Uterus (tissue), 4 donors: Measurements from ENCODE around the gene CRTC3. TPM values are rescaled to one million over a fixed set of nuclear protein-coding genes. Genes with fewer than 3 reads are reported as not detected.

ENCODE experiments used
- DNase-seq, 2 donors: peaks; one replicate each; pipeline ENCODE4 v3.0.0-alpha.2; 2019 to 2020
- H3K27ac ChIP-seq, 2 donors: fragments of 200-600 bp; sonication (generic); 1 replicate in 1 of 2; 2 replicates in 1 of 2; pipeline ENCODE4 v1.5.1; 2016 to 2018
- H3K27me3 ChIP-seq, 2 donors: fragments of 200-600 bp; sonication (generic); one replicate each; pipeline ENCODE4 v1.5.1; 2018 to 2019; ENCODE audit warnings: control low read depth in 1 of 2
- H3K36me3 ChIP-seq, 2 donors: fragments of 200-600 bp; sonication (generic); one replicate each; pipeline ENCODE4 v1.5.1; 2019; ENCODE audit warnings: control low read depth in 1 of 2
- H3K4me1 ChIP-seq, 2 donors: fragments of 200-600 bp; sonication (generic); one replicate each; pipeline ENCODE4 v1.5.1; 2018 to 2019; ENCODE audit warnings: control low read depth in 1 of 2
- H3K4me3 ChIP-seq, 2 donors: fragments of 200-600 bp; sonication (generic); 1 replicate in 1 of 2; 2 replicates in 1 of 2; pipeline ENCODE4 v1.5.1; 2018 to 2019; ENCODE audit warnings: mild to moderate bottlenecking in 1 of 2
- H3K9me3 ChIP-seq, 2 donors: fragments of 200-600 bp; sonication (generic); one replicate each; pipeline ENCODE4 v1.5.1; 2019; ENCODE audit warnings: control low read depth in 1 of 2
- CTCF ChIP-seq, 4 experiments: fragments of 200-600 bp in 2 of 4; fragments of 450-650 bp in 2 of 4; sonication (generic) in 2 of 4; IDR thresholded peaks; one replicate each; pipeline ENCODE4 v1.5.1; 2016 to 2019; ENCODE audit warnings: antibody characterized with exemption in 4 of 4, mild to moderate bottlenecking in 2 of 4, moderate library complexity in 1 of 4
- POLR2A ChIP-seq, 2 donors: fragments of 450-650 bp; IDR thresholded peaks; one replicate each; pipeline ENCODE4 v1.6.1; 2016; ENCODE audit warnings: antibody characterized with exemption in 2 of 2, mild to moderate bottlenecking in 1 of 2, moderate library complexity in 1 of 2
- intact Hi-C: fragments of 100-400 bp; cut with DNase I; formaldehyde crosslinking; loops from one replicate; pipeline ENCODE4 v1.15.1; 2023; ENCODE audit warnings: low total_unique reads
- total RNA-seq, 4 donors: library from RNA; depleted of rRNA in 3 of 4; stranded (reverse); fragments of >200 nt in 3 of 4; gene quantifications; one replicate each; pipeline versions ENCODE4 v1.1.0 to v1.2.4, GENCODE V29; 2014 to 2023
- donor health status: DM: yes; HTN: yes; CAD: no.

CRTC3 gene
- total RNA-seq, 4 donors from 2014 or later, result 18.4 to 89.4 (median 40.9) TPM

- H3K36me3 ChIP-seq, result no peaks in the 10 kb centered on the region
- TF ChIP-seq POLR2A (IDR thresholded peaks at IDR 0.05) (no peak), CTCF (IDR thresholded peaks at IDR 0.05) (no peak)
- peaks cover 0 to 7% of the 10 kb centered on the region in 2 donors for H3K4me1 ChIP-seq
- H3K4me3 ChIP-seq, result no peak overlapping the region
- peak overlapping the region; percentile 36 to 68 for H3K27ac ChIP-seq
- intact Hi-C loops, result no loop called here
- peak; percentile 38 to 47 for DNase-seq
- H3K9me3 ChIP-seq, result no peaks in the 10 kb centered on the region
- no peaks in the 10 kb centered on the region for H3K27me3 ChIP-seq
These were observed 150.2 kb downstream of the CRTC3 start for GRCh38 chr15:90679959-90680358.

GRCh38 chr15:90680371-90680935, 150.7 kb downstream of the CRTC3 start:
- no peaks in the 10 kb centered on the region for H3K36me3 ChIP-seq
- H3K27ac ChIP-seq, result peak overlapping the region; percentile 70 to 77
- peak; percentile 54 to 58 for DNase-seq
- intact Hi-C loops, result no loop called here
- TF ChIP-seq POLR2A (IDR thresholded peaks at IDR 0.05) (no peak), CTCF (IDR thresholded peaks at IDR 0.05) (no peak)
- H3K9me3 ChIP-seq, result no peaks in the 10 kb centered on the region
- no peak overlapping the region for H3K4me3 ChIP-seq
- no peaks in the 10 kb centered on the region for H3K27me3 ChIP-seq
- peaks cover 0 to 7% of the 10 kb centered on the region in 2 donors for H3K4me1 ChIP-seq

- TF ChIP-seq POLR2A (IDR thresholded peaks at IDR 0.05) (no peak), CTCF (IDR thresholded peaks at IDR 0.05) (no peak)
- no peaks in the 10 kb centered on the region for H3K27me3 ChIP-seq
- H3K4me3 ChIP-seq, result no peak overlapping the region
- intact Hi-C loops, result no loop called here
- peak overlapping the region; percentile 70 to 77 for H3K27ac ChIP-seq
- H3K9me3 ChIP-seq, result no peaks in the 10 kb centered on the region
- H3K4me1 ChIP-seq, result peaks cover 0 to 7% of the 10 kb centered on the region in 2 donors
- no peaks in the 10 kb centered on the region for H3K36me3 ChIP-seq
- DNase-seq, result no peak
These were observed 151.3 kb downstream of the CRTC3 start for GRCh38 chr15:90681056-90681455.

- peak in 1 of 2 donors; percentile 31 for DNase-seq
- H3K36me3 ChIP-seq, result no peaks in the 10 kb centered on the region
- no peaks in the 10 kb centered on the region for H3K9me3 ChIP-seq
- H3K27me3 ChIP-seq, result no peaks in the 10 kb centered on the region
- H3K27ac ChIP-seq, result peak overlapping the region; percentile 70 to 77
- intact Hi-C loops, result no loop called here
- peaks cover 0 to 7% of the 10 kb centered on the region in 2 donors for H3K4me1 ChIP-seq
- TF ChIP-seq CTCF (IDR thresholded peaks at IDR 0.05) (no peak), POLR2A (IDR thresholded peaks at IDR 0.05) (no peak)
- no peak overlapping the region for H3K4me3 ChIP-seq
These were observed 151.8 kb downstream of the CRTC3 start for GRCh38 chr15:90681480-90681879.

- no peak for DNase-seq
- TF ChIP-seq POLR2A (IDR thresholded peaks at IDR 0.05) (no peak), CTCF (IDR thresholded peaks at IDR 0.05) (no peak)
- Histone ChIP-seq H3K9me3 (no peaks in the 10 kb centered on the region), H3K27ac (no peak overlapping the region), H3K36me3 (no peaks in the 10 kb centered on the region), H3K4me1 (peaks cover 0 to 7% of the 10 kb centered on the region in 2 donors), H3K27me3 (no peaks in the 10 kb centered on the region), H3K4me3 (no peak overlapping the region)
- intact Hi-C loops, result no loop called here
These were observed 153.6 kb downstream of the CRTC3 start for GRCh38 chr15:90683371-90683770.
